Occipital lobe (tissue), 2 donors: Measurements from ENCODE around the gene ZSCAN10. TPM values are rescaled to one million over a fixed set of nuclear protein-coding genes. Genes with fewer than 3 reads are reported as not detected.
"Not testable (repeated sequence)": the region's sequence is repeated elsewhere in the genome, so short reads cannot be mapped to it uniquely, and the experiment has no call there.

Experiments used
- DNase-seq: peaks from one replicate; lab custom pipeline; 2025; lab: John Stamatoyannopoulos, UW
- total RNA-seq: library from RNA; depleted of rRNA; stranded (reverse); fragments of >200 nt; gene quantifications from one replicate; pipeline ENCODE4 v1.2.3, GENCODE V29; 2014

ZSCAN10 gene
- total RNA-seq, 1 donor from 2014 or later, result not detected

DNA sequence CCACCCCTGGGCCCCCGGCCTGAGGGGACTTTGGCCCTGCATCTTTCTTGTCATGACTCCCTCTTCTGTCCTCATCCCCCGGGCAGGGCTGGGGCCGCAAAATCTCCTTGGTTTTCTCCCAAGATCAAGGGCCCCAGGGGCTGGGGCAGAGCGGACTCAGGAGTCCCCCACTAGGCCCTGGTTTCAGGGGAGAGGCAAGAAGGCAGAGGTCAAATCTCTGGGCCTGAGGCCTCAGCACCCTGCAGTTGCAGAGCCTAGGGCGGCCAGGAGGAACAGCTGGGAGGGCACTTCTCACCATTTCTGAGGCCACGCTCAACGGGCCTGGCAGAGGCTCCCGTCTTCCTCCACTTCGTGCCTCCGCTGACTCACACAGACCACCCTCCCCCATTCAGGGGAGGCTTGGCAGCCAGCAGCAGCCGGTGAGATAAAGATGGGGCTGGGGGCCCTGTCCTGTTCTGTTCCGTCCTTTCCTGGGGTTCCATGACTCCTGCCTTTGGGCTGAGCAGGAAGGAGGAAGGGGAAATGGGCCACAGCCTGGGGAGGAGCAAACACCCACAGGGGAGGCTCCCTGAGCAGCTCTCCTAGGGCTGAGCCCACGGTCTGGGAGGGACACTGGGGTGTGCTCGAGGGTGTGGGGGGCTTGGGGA, 12.4 kb downstream of the ZSCAN10 start:
- DNase-seq, result no peak

DNA sequence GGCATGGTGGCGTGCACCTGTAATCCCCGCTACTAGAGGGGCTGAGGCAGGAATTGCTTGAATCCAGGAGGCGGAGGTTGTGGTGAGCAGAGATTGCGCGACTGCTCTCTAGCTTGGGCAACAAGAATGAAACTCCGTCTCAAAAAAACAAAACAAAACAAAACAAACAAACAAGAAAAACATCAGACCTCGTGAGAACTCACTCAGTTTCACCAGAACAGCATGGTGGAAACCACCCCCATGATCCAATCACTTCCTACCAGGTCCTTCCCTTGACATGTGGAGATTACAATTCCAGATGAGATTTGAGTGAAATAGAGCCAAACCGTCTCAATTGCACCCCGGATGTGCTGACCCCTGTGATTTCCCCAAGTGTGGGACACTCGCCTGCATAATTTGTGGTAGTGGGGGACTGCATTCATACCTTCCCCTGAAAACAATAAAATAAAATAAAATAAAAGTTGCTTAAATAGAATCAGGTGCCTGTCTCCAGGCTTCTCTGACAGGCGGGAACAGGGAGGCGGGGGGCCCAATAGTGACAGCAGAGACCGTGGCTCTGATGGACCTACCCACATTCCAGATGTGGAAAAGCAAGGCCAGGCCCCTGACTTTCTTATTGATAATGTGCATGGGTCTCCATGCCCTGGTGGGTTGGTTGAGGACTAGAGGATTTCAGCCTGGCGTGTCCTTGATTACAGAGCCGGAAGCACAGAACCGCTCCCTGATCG, 13.1 kb downstream of the ZSCAN10 start:
- DNase-seq, result no peak

DNA sequence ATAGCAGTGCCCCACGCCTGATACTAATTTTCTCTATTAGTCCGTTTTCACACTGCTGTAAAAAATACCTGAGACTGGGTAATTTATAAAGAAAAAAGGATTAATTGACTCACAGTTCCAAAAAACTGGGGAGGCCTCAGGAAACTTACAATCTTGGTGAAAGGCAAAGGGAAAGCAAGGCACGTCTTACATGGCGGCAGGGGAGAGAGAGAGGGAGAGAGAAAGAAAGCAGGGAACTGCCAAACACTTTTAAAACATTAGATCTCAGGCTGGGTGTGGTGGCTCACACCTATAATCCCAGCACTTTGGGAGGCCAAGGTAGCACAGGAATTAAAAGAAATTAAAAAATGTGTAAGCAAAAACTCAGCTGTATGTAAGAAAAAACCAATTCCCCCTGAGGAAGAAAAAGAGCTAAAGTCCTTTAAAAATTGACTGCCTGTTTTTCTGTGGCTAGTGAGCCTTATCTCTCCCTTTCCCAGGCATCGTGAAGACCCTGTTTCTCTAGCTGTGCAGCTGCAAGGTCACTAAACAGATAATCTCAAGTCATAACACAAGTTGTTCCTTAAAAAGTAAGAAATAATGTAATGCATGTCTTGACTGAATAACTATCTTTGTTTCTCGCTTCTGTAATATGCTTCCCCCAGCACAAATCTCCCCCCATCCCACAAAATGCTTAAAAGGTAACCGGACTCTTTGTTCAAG, 14.0 kb downstream of the ZSCAN10 start:
- DNase-seq, result no peak

DNA sequence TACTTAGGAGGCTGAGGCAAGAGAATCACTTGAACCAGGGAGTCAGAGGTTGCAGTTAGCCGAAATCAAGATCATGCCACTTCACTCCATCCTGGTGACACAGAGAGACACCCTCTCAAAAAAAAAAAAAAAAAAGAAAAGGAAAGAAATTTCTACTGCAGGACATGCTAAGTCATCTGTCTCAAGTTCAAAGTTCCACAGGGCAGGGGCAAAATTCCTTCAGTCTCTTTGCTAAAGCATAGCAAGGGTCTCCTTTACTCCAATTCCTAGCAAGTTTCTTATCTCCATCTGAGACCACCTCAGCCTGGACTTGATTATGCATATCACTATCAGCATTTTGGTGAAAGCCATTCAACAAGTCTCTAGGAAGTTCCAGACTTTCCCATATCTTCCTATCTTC, 14.6 kb downstream of the ZSCAN10 start:
- DNase-seq, result no peak

DNA sequence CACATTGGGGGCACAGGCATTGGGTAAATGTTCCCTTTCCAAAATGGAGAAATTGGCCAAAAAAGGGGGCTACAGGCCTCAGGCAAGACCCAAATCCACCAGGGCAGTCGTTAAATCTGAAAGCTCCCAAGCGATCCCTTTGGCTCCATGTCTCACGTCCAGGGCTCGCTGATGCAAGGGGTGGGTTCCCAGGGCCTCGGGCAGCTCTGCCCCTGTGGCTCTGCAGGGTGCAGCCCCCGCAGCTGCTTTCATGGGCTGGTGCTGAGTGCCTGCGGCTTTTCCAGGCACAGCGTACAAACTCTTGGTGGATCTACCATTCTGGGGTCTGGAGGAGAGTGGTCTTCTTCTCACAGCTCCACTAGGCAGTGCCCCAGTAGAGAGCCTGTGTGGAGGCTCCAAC, 15.7 kb downstream of the ZSCAN10 start:
- not testable (repeated sequence) for DNase-seq

DNA sequence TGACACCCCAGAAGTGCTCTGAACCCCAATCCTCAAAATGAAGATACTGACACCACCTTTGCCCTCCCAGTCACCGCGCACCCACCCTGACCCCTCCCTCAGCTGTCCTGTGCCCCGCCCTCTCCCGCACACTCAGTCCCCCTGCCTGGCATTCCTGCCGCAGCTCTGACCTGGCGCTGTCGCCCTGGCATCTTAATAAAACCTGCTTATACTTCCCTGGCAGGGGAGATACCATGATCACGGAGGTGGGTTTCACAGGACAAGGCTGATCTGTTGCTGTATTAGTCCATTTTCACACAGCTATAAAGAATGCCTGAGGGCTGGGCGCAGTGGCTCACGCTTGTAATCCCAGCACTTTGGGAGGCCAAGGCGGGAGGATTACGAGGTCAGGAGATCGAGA, 17.1 kb downstream of the ZSCAN10 start:
- not testable (repeated sequence) for DNase-seq

DNA sequence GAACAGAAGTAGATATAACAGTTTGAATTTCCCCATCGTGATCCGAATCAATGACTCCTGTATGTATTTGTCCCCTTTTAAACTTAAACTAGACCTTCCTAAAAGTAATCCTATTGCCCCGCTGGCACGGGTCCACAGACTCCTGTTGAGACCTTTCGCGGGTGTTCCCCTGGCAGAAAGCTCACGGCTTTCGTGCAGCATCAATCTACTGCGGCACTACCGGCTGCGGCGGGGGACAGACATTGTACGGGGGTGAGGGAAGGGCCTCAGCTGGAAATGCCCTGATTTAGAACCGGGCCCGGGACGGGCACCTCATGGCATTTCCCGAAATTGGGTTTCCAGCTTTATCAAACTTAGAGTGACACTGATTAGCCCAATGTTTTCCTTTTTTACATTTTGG, 19.1 kb downstream of the ZSCAN10 start:
- no peak for DNase-seq

DNA sequence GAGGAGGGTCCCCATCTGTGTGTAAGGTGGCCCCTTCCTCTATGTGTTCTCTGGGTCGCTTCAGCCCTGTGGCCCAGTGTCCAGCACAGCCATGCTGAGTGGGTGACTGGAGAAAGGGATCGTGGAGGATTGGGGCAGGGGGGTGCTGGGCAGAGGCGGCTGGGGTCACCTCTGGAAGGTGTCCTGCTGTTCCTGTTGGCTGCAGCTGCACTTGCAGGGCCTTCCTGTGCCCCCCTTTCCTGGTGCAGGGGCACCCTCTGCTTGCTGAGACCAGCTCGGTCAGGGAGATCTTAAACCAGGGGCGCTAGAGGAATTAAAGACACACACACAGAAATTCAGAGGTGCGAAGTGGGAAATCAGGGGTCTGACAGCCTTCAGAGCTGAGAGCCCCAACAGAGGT, 22.5 kb downstream of the ZSCAN10 start:
- DNase-seq, result no peak

DNA sequence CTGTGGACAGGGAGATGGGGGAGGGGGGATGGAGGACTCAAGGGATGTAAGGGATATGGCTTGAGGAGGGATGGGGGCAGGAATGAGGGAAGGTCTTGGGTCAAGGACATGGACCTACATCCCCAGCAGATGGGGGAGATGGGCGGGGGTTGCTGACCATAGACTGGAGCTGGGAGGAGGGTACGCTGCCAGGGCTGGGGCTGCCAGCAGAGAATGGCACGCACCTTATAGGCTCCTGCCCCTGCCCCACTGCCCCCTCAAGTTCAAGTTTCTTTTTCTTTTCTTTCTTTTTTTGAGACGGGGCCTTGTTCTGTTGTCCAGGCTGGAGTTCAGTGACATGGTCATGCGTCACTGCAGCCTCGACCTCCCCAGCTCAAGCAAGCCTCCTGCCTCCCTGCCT, 23.1 kb downstream of the ZSCAN10 start:
- DNase-seq, result not testable (repeated sequence)

DNA sequence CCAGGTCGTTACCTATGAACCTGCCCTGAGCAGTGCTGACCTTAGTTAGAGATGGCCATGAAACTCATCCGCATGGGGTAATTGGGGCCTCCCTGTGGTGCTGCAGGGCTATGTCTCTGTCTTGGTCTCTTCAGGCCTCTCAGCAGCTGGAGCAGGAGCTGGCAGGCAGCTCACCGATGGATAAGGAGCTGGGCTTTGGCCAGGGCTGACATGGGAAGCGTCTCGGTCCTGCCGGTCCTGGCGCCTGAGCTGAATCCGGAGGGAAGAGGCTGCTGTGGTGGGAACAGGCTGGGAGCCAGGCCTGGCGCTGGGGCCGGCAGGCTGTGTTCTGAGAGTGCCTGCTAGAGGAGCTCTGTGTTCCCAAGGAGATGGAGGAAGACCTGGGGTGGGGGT, 23.6 kb downstream of the ZSCAN10 start:
- no peak for DNase-seq

DNA sequence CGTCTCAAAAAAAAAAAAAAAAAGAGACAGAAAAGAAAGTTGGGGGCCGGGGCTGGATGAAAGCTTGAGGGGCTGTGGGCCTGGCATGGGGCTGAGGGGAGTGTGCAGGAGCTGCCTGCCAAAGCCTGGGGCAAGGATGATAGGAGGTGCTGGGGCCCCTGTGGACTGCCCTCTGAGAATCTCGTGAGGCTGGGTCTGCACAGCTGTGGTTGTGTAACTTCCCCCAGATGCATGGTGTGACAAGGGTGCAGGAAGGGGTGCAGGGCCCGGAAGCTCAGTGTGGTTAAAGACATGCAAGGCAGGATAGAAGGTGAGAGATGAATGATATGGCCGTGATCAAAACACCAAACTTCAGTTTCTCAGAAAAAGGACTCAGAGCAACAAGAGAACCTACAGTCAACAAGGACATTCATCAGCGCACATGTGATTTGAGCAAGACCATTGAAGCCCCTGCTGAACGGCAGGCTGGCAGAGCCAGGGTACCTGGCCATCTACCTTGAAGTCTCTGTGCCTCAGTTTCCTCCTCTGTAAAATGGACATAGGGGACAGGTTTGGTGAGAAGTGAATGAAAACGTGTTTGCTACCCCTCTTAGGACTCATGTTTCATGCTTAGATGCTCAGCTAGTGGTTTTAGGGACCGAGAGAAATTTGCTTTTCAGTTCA, 24.1 kb downstream of the ZSCAN10 start:
- DNase-seq, result no peak

DNA sequence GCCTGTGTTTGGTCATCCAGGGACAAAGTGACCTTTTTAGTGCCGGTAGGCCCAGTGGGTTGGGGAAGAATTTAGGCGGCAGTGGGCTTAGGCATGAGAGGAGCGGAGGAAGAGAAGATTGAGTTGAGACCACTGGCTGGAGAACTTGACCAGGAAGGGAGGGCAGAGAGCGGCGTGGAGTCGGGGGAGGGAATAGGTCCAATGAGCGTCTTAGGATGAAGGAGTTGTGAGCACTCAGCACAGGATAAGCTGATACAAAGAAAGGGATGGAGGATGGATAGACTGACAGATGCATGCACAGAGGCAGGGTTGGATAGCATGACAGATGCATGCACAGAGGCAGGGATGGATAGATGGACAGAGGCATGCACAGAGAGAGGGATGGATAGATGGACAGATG, 25.6 kb downstream of the ZSCAN10 start:
- DNase-seq, result no peak

DNA sequence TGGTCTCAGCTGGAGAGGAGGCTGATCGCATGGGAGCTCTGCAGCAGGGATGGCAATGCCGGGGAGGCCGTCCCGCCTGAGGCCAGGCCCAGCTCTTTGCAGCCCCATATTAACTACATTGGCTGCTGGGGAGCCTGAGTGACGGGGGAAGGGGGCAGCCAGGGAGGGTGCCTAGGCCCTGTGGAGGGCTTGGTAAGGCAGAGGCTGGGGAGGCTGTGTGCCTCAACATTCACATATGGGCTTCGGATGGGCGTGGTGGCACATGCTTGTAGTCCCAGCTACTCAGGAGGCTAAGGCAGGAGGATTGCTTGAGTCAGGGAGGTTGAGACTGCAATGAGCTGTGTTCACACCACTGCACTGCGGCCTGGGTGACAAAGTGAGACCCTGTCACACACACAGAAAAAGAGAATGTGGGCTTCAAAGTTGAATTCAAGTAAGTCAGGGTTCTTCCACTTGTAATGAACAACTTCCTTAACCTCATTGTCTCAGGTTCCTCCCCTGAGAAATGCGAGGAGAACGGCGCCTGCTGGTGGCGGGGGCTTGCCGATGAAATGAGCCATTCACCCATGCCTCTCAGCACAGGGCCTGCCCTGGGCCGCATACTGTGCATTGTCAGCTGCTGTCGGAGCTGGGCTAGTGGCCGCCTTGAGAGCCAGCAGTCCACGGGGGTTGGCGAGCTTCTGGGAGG, 26.4 kb downstream of the ZSCAN10 start:
- DNase-seq, result not testable (repeated sequence)

DNA sequence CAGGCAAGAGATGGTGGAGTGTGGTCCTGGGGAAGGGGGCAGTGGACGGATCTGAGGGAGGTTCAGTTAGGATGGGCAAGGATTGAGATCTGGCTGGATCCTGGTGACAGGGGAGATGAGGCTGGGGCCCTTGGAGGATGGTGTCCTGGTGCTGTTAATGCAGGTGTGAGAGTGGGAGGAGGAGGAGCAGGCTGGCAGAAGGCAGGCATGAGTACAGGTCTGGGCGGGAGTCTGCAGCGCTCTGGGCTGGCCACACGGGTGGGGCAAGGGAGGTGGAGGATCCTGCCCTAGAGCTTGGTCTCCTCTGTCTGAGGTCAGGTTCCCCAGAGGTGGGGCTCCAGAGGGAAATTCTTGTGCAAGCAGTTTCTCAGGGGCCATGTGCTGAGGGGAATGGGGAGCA, 26.9 kb downstream of the ZSCAN10 start:
- not testable (repeated sequence) for DNase-seq

DNA sequence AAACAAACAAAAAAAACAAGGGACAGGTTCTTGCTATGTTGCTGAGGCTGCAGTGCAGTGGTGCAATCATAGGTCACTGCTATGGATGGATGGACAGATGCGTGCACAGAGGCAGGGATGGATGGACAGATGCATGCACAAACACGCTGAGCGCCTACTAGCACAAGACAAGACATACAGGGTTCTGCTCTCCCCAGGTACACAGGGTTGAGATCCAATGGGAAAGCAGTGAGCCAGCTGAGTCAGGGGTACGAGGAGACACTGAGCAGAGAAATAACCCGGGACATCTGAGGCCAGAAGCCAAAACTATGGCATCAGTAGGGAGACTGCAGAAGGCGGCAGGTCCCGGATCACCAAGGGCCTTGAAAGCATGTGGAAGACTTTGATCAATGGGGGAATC, 27.4 kb downstream of the ZSCAN10 start:
- no peak for DNase-seq

DNA sequence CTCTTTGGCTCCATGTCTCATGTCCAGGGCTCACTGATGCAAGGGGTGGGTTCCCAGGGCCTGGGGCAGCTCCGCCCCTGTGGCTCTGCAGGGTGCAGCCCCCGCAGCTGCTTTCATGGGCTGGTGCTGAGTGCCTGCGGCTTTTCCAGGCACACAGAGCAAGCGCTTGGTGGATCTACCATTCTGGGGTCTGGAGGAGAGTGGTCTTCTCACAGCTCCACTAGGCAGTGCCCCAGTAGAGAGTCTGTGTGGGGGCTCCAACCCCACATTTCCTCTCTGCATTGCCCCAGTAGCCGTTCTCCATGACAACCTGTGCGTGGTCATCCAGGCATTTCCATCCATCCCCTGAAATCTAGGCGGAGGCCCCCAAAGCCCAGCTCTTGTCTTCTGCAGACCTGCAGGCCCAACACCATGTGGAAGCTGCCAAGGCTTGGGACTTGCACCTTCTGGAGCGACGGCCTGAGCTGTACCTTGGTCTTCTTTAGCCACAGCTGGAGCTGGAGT, 28.4 kb downstream of the ZSCAN10 start:
- no peak for DNase-seq

DNA sequence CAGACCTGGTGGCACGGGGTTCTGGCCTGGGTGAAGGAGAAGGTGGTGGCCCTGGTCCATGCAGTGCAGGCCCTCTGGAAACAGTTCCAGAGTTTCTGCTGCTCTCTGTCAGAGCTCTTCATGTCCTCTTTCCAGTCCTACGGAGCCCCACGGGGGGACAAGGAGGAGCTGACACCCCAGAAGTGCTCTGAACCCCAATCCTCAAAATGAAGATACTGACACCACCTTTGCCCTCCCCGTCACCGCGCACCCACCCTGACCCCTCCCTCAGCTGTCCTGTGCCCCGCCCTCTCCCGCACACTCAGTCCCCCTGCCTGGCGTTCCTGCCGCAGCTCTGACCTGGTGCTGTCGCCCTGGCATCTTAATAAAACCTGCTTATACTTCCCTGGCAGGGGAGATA, 29.9 kb downstream of the ZSCAN10 start:
- not testable (repeated sequence) for DNase-seq

DNA sequence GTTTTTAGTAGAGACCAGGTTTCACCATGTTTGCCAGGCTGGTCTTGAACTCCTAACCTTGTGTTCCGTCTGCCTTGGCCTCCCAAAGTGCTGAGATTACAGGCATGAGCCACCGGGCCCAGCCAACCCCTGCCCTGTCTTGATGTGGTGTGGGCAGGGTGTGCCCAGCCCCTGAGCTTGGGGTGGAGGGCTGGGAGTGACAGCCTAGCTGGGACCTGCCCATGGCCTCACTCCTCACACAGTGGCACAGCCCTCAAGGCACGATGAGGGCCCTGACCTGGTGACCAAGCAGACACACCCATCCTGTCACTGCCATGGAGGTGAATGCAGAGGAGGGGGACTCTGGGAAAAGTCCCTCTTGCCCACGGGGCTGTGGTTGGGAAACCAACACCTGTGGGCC, 30.6 kb downstream of the ZSCAN10 start:
- no peak for DNase-seq

DNA sequence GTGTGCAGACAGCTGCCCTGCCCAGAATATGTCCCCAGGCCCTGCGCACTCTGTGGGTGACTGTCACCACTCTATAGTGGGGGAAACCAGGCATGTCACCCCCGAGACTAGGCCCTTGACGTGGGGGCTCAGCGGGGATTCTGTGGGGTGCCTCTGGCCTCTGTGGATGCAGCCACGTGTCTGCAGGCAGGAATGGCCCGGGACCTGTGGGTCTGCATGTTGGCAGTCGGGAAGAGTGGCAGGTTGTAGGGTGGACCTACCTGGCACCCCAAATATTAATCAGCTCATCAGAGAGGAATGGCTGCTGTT, 32.7 kb downstream of the ZSCAN10 start:
- DNase-seq, result no peak

DNA sequence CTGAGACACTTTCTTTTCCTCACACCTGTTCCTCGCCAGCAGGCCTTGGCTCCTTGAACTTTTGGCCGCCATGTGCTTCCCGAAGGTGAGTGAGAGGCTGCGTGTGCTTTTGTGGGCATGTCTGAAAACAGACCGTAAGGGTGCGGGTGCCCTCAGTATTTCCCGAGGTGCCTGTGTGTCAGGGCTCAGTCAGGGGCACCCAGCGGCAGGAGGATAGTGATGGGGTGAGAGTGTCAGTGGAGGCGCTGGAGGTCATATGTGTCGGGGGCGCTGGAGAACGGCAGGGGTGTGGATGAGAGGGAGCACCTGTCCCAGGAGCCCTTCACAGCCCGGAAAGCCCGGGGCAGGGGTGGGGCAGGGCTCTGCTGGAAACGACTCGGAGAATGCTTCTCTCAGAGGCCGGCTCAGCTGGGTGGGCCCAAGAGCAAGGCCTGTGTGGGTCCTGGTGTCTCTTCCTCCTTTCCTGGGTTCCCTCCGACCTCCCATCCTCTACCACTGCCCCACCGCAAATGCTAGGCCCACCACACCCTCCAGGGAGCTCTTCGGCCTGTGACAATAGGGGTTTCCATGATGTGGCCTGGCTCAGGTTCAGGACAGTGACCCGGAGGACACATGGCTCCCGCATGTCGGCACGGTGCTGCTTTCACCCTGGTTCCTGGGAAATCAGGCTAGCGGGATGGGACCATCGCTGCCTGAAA, 33.2 kb downstream of the ZSCAN10 start:
- DNase-seq, result no peak
